SK-N-SH (cell line): ENCODE results near the gene GRWD1. TPM values are rescaled to one million over a fixed set of nuclear protein-coding genes. Genes with fewer than 3 reads are reported as not detected.

Source experiments
- CTCF ChIA-PET: fragments of 300-600, 350-600 bp; formaldehyde crosslinking; extraction: SDS; loops from one replicate; lab custom pipeline; 2021; lab: Yijun Ruan, JAX
- POLR2A ChIA-PET: fragments of 350-600 bp; sonication (Branson Sonifier 250); formaldehyde crosslinking; extraction: SDS; loops from one replicate; lab custom pipeline; 2020; ENCODE audit warnings: antibody characterized with exemption, inconsistent platforms; lab: Yijun Ruan, JAX
- DNase-seq: peaks from one replicate; pipeline ENCODE4 v3.0.0; 2012
- H2AFZ ChIP-seq: fragments of 200-600 bp; sonication (generic); 2 replicates; pipeline ENCODE4 v1.8.1; 2016; ENCODE audit warnings: antibody characterized with exemption, mild to moderate bottlenecking, low read depth
- H3F3A ChIP-seq: fragments of 200-600 bp; sonication (generic); replicated peaks from 2 replicates; pipeline ENCODE3; 2016; ENCODE audit warnings: antibody characterized with exemption, mild to moderate bottlenecking; ENCODE audit not compliant: insufficient read depth
- H3K27ac ChIP-seq, 2 experiments: fragments of 200-500 bp in 1 of 2; fragments of 200-600 bp in 1 of 2; sonication (Bioruptor generic) in 1 of 2; sonication (generic), shearing (Covaris generic) in 1 of 2; 2 replicates each; pipeline versions ENCODE4 v1.5.1 to v1.6.1; 2014 to 2016; ENCODE audit warnings: low read depth in 2 of 2, inconsistent platforms in 1 of 2, low read length in 1 of 2, mild to moderate bottlenecking in 1 of 2, mixed read lengths in 1 of 2
- H3K27me3 ChIP-seq: fragments of 200-600 bp; sonication (generic), shearing (Covaris generic); 2 replicates; pipeline ENCODE4 v1.6.1; 2016; ENCODE audit warnings: mixed run types; ENCODE audit not compliant: insufficient read depth
- H3K36me3 ChIP-seq, 2 experiments: fragments of 200-500 bp in 1 of 2; fragments of 200-600 bp in 1 of 2; sonication (Bioruptor generic) in 1 of 2; sonication (generic) in 1 of 2; replicated peaks in 1 of 2; 2 replicates each; pipeline versions ENCODE3 to v1.5.1; 2014 to 2016; ENCODE audit warnings: low read length in 1 of 2, mild to moderate bottlenecking in 1 of 2; ENCODE audit not compliant: insufficient read depth in 2 of 2, control insufficient read depth in 1 of 2
- H3K4me1 ChIP-seq, 2 experiments: fragments of 200-500 bp in 1 of 2; fragments of 200-600 bp in 1 of 2; sonication (Bioruptor generic) in 1 of 2; sonication (generic), shearing (Covaris generic) in 1 of 2; 2 replicates each; pipeline versions ENCODE4 v1.5.1 to v1.6.1; 2014 to 2016; ENCODE audit warnings: low read depth in 1 of 2, low read length in 1 of 2, mixed run types in 1 of 2; ENCODE audit not compliant: insufficient read depth in 2 of 2, control insufficient read depth in 1 of 2
- H3K4me2 ChIP-seq: fragments of 200-600 bp; sonication (generic), shearing (Covaris generic); 2 replicates; pipeline ENCODE4 v1.6.1; 2017; ENCODE audit warnings: mixed run types
- H3K4me3 ChIP-seq, 2 experiments: fragments of 200-500 bp in 1 of 2; fragments of 200-600 bp in 1 of 2; sonication (Bioruptor generic) in 1 of 2; sonication (generic), shearing (Covaris generic) in 1 of 2; 2 replicates each; pipeline versions ENCODE4 v1.5.1 to v1.8.1; 2014 to 2016; ENCODE audit warnings: low read depth in 2 of 2, inconsistent platforms in 1 of 2, low read length in 1 of 2, mild to moderate bottlenecking in 1 of 2, mixed read lengths in 1 of 2, moderate library complexity in 1 of 2
- H3K79me2 ChIP-seq: fragments of 200-600 bp; sonication (generic); 2 replicates; pipeline ENCODE4 v1.8.1; 2017; ENCODE audit warnings: mild to moderate bottlenecking; ENCODE audit not compliant: insufficient read depth
- H3K9ac ChIP-seq: fragments of 200-600 bp; sonication (generic); 2 replicates; pipeline ENCODE4 v1.6.1; 2017; ENCODE audit warnings: mixed run types
- H3K9me2 ChIP-seq: fragments of 200-600 bp; sonication (generic); 2 replicates; pipeline ENCODE4 v1.6.1; 2017; ENCODE audit warnings: mixed run types
- H3K9me3 ChIP-seq: fragments of 200-600 bp; sonication (generic); 2 replicates; pipeline ENCODE4 v1.6.1; 2017; ENCODE audit warnings: mixed run types, mild to moderate bottlenecking, moderate library complexity
- H4K20me1 ChIP-seq: fragments of 200-600 bp; sonication (generic); 2 replicates; pipeline ENCODE4 v1.6.1; 2017; ENCODE audit warnings: mild to moderate bottlenecking, mixed run types; ENCODE audit not compliant: insufficient read depth
- EP300 ChIP-seq, 2 experiments: IDR thresholded peaks; 2 replicates each; pipeline versions ENCODE4 v1.4.0 to v1.6.1; 2012; ENCODE audit warnings: borderline replicate concordance in 1 of 2, low read depth in 1 of 2, low read length in 1 of 2
- FOSL2 ChIP-seq: IDR thresholded peaks from 2 replicates; pipeline ENCODE4 v1.4.0; 2012; ENCODE audit warnings: low read depth, mild to moderate bottlenecking, moderate library complexity, borderline replicate concordance
- FOXJ3 ChIP-seq: sonication (generic); formaldehyde crosslinking; IDR thresholded peaks from 2 replicates; pipeline ENCODE4 v1.5.1; 2020; ENCODE audit warnings: mild to moderate bottlenecking, missing genetic modification reagents
- FOXM1 ChIP-seq: IDR thresholded peaks from 2 replicates; pipeline ENCODE4 v1.4.0; 2012; ENCODE audit warnings: low read depth, mild to moderate bottlenecking
- JUND ChIP-seq: IDR thresholded peaks from 2 replicates; pipeline ENCODE4 v1.4.0; 2012
- MXI1 ChIP-seq: IDR thresholded peaks from 2 replicates; pipeline ENCODE4 v1.6.1; 2012; ENCODE audit warnings: mild to moderate bottlenecking, low read depth, low read length, improper control_type of control experiment
- NFIC ChIP-seq: IDR thresholded peaks from 2 replicates; pipeline ENCODE4 v1.4.0; 2012; ENCODE audit warnings: borderline replicate concordance
- NRF1 ChIP-seq: IDR thresholded peaks from 2 replicates; pipeline ENCODE4 v1.6.1; 2012; ENCODE audit warnings: low read depth, mild to moderate bottlenecking, low read length
- PBX3 ChIP-seq: IDR thresholded peaks from 2 replicates; pipeline ENCODE4; 2012
- POLR2AphosphoS5 ChIP-seq: IDR thresholded peaks from 2 replicates; pipeline ENCODE4 v1.6.1; 2012; ENCODE audit warnings: low read depth, low read length
- RCOR1 ChIP-seq: fragments of 150-350 bp; IDR thresholded peaks from 2 replicates; pipeline ENCODE4 v1.6.1; 2017; ENCODE audit warnings: antibody characterized with exemption, low read length
- REST ChIP-seq: IDR thresholded peaks from 2 replicates; pipeline ENCODE4 v1.6.1; 2012; ENCODE audit warnings: mild to moderate bottlenecking, low read depth, low read length, moderate library complexity
- TAF1 ChIP-seq: IDR thresholded peaks from 2 replicates; pipeline ENCODE4 v1.6.1; 2012; ENCODE audit warnings: low read depth, mild to moderate bottlenecking, low read length, moderate library complexity, borderline replicate concordance
- TEAD4 ChIP-seq: IDR thresholded peaks from 2 replicates; pipeline ENCODE4 v1.4.0; 2012; ENCODE audit warnings: mild to moderate bottlenecking, borderline replicate concordance; ENCODE audit not compliant: insufficient read depth
- YY1 ChIP-seq: IDR thresholded peaks from 2 replicates; pipeline ENCODE4 v1.4.0; 2012; ENCODE audit warnings: low read depth, mild to moderate bottlenecking
- WGBS: methylation state at CpG from one replicate; pipeline ENCODE4 v1.1.6; 2017; ENCODE audit warnings: low lambda C conversion rate; 5-methylcytosine and 5-hydroxymethylcytosine counted together
- polyA plus RNA-seq, 3 experiments: library from polyadenylated mRNA; depleted of rRNA; stranded (reverse); fragments of >200 nt; gene quantifications; 2 replicates each; pipeline ENCODE4 v1.2.3, GENCODE V29; 2012
- TF ChIP-seq, protein P1 (sequence below): IDR thresholded peaks from 2 replicates; pipeline ENCODE4 v1.4.0; 2012; ENCODE audit warnings: low read depth, borderline replicate concordance
- TF ChIP-seq, protein P2 (sequence below): IDR thresholded peaks from 2 replicates; pipeline ENCODE4 v1.4.0; 2012; ENCODE audit warnings: low read depth, borderline replicate concordance

GRWD1 gene
- polyA plus RNA-seq, 1 of the 3 experiments (the other 2 are of a cell fraction) = 36.6 TPM

DNA sequence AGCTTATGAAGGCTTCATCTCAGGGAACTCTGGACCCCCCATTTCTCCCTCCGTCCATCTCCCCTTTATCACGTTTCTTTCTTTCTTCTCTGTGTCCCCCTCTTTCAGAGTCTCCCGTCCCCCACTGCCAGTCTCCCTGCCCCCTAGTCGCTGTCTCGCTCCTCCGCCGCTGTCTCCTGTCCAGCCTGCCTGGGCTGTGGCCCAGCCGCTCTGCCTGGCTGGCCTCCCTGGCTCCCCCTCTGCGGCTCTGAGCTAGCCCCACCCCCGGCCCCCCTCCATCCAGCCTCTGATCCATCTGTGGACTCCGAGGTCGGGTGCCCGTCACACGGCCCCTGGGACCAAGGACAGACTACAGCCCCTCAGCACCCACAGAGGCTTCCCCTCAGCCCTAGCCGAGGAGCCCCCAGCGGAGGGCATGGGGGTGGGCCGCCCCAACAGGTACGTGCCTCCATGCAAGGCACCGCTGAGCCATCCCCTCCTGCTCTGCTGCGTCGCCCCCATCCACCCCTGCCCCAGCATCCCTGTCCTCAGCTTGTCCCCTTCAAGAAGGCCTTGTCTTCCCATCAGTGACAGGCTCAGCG, 8.5 kb downstream of the GRWD1 start:
- peak; percentile 30 for DNase-seq
- TF ChIP-seq FOXJ3 (CRISPR knock-in tag) (no peak), MXI1 (no peak)
- Histone ChIP-seq H3K4me1 (no peaks in the 10 kb centered on the region), H3K4me3 (no peak overlapping the region), H3K9me3 (no peaks in the 10 kb centered on the region), H3K4me2 (no peak overlapping the region), H3F3A (peaks cover 10% of the 10 kb centered on the region), H3K9ac (no peak overlapping the region), H4K20me1 (no peaks in the 10 kb centered on the region), H3K27ac (no peak overlapping the region), H3K27me3 (no peaks in the 10 kb centered on the region), H3K79me2 (peaks cover 6% of the 10 kb centered on the region; the same call in 1 of the 2 replicates), H3K36me3 (peaks cover 21 to 38% of the 10 kb centered on the region in 2 experiments), H2AFZ (no peak overlapping the region), H3K9me2 (no peaks in the 10 kb centered on the region)
- ChIA-PET POLR2A (no interaction called here), CTCF (interaction anchor here (0.7 kb wide), 1 partner anchor 139 kb away, joined by 3 read pairs; no protein-coding TSS in a partner anchor)
- WGBS = 94% methylated on average over 15 of the region's 22 CpGs

GRCh38 chr19:48455171-48455907, 9.6 kb downstream of the GRWD1 start, which contains the start of gene KCNJ14:
KCNJ14 (plus strand) TSS chr19:48455574; CDS start chr19:48461725, 6,151 bp downstream.
- no peak for DNase-seq
- Histone ChIP-seq H2AFZ (no peak within 1 kb of the TSS), H3K9me2 (no peaks in the 10 kb centered on the region), H3K27ac (no peak within 1 kb of the TSS), H3F3A (peaks cover 10% of the 10 kb centered on the region), H3K79me2 (peaks cover 8% of the 10 kb centered on the region; the same call in 1 of the 2 replicates), H3K9me3 (no peaks in the 10 kb centered on the region), H3K27me3 (no peaks in the 10 kb centered on the region), H3K9ac (no peak within 1 kb of the TSS), H3K4me1 (no peaks in the 10 kb centered on the region), H3K36me3 (peaks cover 21 to 34% of the 10 kb centered on the region in 2 experiments), H3K4me2 (no peak within 1 kb of the TSS), H4K20me1 (no peaks in the 10 kb centered on the region), H3K4me3 (no peak within 1 kb of the TSS)
- POLR2A ChIA-PET = interaction anchor here (1.1 kb wide), 1 partner anchor 9 kb away, joined by 3 read pairs; the partner anchor contains the start of gene GRWD1
- 91% methylated on average over 15 of the region's 16 CpGs for WGBS
- TF ChIP-seq EP300 (IDR thresholded peaks at IDR 0.05; ENCODE audit: borderline replicate concordance in 1 of 2, low read depth in 1 of 2, low read length in 1 of 2) (no peak), FOSL2 (no peak), NFIC (no peak), TAF1 (no peak), RCOR1 (no peak), FOXM1 (no peak), NRF1 (no peak), POLR2AphosphoS5 (no peak), MXI1 (no peak), REST (no peak), PBX3 (no peak), JUND (no peak), YY1 (no peak), TEAD4 (no peak)
- TF ChIP-seq, protein P1, sequence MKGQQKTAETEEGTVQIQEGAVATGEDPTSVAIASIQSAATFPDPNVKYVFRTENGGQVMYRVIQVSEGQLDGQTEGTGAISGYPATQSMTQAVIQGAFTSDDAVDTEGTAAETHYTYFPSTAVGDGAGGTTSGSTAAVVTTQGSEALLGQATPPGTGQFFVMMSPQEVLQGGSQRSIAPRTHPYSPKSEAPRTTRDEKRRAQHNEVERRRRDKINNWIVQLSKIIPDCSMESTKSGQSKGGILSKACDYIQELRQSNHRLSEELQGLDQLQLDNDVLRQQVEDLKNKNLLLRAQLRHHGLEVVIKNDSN = no peak
- TF ChIP-seq, protein P2, sequence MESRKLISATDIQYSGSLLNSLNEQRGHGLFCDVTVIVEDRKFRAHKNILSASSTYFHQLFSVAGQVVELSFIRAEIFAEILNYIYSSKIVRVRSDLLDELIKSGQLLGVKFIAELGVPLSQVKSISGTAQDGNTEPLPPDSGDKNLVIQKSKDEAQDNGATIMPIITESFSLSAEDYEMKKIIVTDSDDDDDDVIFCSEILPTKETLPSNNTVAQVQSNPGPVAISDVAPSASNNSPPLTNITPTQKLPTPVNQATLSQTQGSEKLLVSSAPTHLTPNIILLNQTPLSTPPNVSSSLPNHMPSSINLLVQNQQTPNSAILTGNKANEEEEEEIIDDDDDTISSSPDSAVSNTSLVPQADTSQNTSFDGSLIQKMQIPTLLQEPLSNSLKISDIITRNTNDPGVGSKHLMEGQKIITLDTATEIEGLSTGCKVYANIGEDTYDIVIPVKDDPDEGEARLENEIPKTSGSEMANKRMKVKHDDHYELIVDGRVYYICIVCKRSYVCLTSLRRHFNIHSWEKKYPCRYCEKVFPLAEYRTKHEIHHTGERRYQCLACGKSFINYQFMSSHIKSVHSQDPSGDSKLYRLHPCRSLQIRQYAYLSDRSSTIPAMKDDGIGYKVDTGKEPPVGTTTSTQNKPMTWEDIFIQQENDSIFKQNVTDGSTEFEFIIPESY = no peak
- CTCF ChIA-PET = interaction anchor here (1.1 kb wide), 1 partner anchor 10 kb away, joined by 5 read pairs; the partner anchor contains the start of gene GRWD1
